Karpas-422 (cell line): ENCODE measurements around the gene DUSP16. TPM values are rescaled to one million over a fixed set of nuclear protein-coding genes. Genes with fewer than 3 reads are reported as not detected.

Source experiments
- DNase-seq: peaks from one replicate; pipeline ENCODE4 v3.0.0-alpha.2; 2015
- H2AFZ ChIP-seq: fragments of 200-600 bp; sonication (generic); 2 replicates; pipeline ENCODE4 v1.6.1; 2014; ENCODE audit warnings: antibody characterized with exemption, low read length, mixed read lengths
- H3K27ac ChIP-seq: fragments of 200-600 bp; sonication (generic); 2 replicates; pipeline ENCODE4 v1.5.1; 2014; ENCODE audit warnings: mild to moderate bottlenecking, low read length, moderate library complexity
- H3K27me3 ChIP-seq: fragments of 200-600 bp; sonication (generic); 2 replicates; pipeline ENCODE4 v1.6.1; 2014; ENCODE audit warnings: low read length, mixed read lengths
- H3K36me3 ChIP-seq: fragments of 200-600 bp; sonication (generic); 2 replicates; pipeline ENCODE4 v1.6.1; 2014; ENCODE audit warnings: low read length, mixed read lengths; ENCODE audit not compliant: insufficient read depth
- H3K4me1 ChIP-seq: fragments of 200-600 bp; sonication (generic); 2 replicates; pipeline ENCODE4 v1.6.1; 2014; ENCODE audit warnings: mild to moderate bottlenecking, low read length, mixed read lengths
- H3K4me2 ChIP-seq: fragments of 200-600 bp; sonication (generic); 2 replicates; pipeline ENCODE4 v1.6.1; 2014; ENCODE audit warnings: low read length, low read depth, mild to moderate bottlenecking; ENCODE audit not compliant: poor library complexity, severe bottlenecking
- H3K4me3 ChIP-seq: fragments of 200-600 bp; sonication (generic); 2 replicates; pipeline ENCODE4 v1.5.1; 2014; ENCODE audit warnings: mild to moderate bottlenecking, antibody characterized with exemption, low read length, mixed read lengths
- H3K79me2 ChIP-seq: fragments of 200-600 bp; sonication (generic); 2 replicates; pipeline ENCODE4 v1.6.1; 2014; ENCODE audit warnings: mild to moderate bottlenecking, low read length, mixed read lengths
- H3K9ac ChIP-seq: fragments of 200-600 bp; sonication (generic); 2 replicates; pipeline ENCODE4 v1.6.0; 2014; ENCODE audit warnings: low read length
- H3K9me2 ChIP-seq: fragments of 200-600 bp; sonication (generic), shearing (Covaris generic); replicated peaks from 2 replicates; pipeline ENCODE4 v1.6.0; 2014; ENCODE audit warnings: mild to moderate bottlenecking, low read length, moderate library complexity; ENCODE audit not compliant: insufficient read depth
- H3K9me3 ChIP-seq: fragments of 300-700, 200-600 bp; sonication (generic); 2 replicates; pipeline ENCODE4 v1.6.1; 2014; ENCODE audit warnings: low read length, mixed read lengths
- H4K20me1 ChIP-seq: fragments of 200-600 bp; sonication (generic); 2 replicates; pipeline ENCODE4 v1.6.1; 2014; ENCODE audit warnings: mild to moderate bottlenecking, antibody characterized with exemption, low read length, low read depth; ENCODE audit not compliant: insufficient read depth
- total RNA-seq: library from RNA; depleted of rRNA; stranded (reverse); fragments of >200 nt; shearing (Covaris generic); gene quantifications from 2 replicates; pipeline ENCODE4 v1.2.3, GENCODE V29; 2014; ENCODE audit warnings: low replicate concordance

The DUSP16 gene
- total RNA-seq, 1 experiment from 2014 or later: 1.8 TPM

- no peaks in the 10 kb centered on the region for H4K20me1 ChIP-seq
- H3K9ac ChIP-seq: no peak overlapping the region
- no peaks in the 10 kb centered on the region for H3K27me3 ChIP-seq
- H3K4me2 ChIP-seq: no peak overlapping the region
- no peak overlapping the region for H2AFZ ChIP-seq
- no peaks in the 10 kb centered on the region for H3K4me1 ChIP-seq
- DNase-seq: no peak
- H3K27ac ChIP-seq: no peak overlapping the region
- H3K9me3 ChIP-seq: no peaks in the 10 kb centered on the region
- H3K9me2 ChIP-seq: no peaks in the 10 kb centered on the region
- no peaks in the 10 kb centered on the region for H3K36me3 ChIP-seq
- H3K79me2 ChIP-seq: no peaks in the 10 kb centered on the region
- H3K4me3 ChIP-seq: no peak overlapping the region
Observed at GRCh38 chr12:12486661-12487240, 75.9 kb downstream of the DUSP16 start.

- H3K4me3 ChIP-seq: no peak overlapping the region
- no peak overlapping the region for H3K4me2 ChIP-seq
- no peak overlapping the region for H3K27ac ChIP-seq
- H3K36me3 ChIP-seq: no peaks in the 10 kb centered on the region
- H2AFZ ChIP-seq: no peak overlapping the region
- H4K20me1 ChIP-seq: no peaks in the 10 kb centered on the region
- H3K79me2 ChIP-seq: no peaks in the 10 kb centered on the region
- no peak overlapping the region for H3K9ac ChIP-seq
- no peaks in the 10 kb centered on the region for H3K9me2 ChIP-seq
- no peak for DNase-seq
- no peaks in the 10 kb centered on the region for H3K27me3 ChIP-seq
- H3K4me1 ChIP-seq: no peaks in the 10 kb centered on the region
- H3K9me3 ChIP-seq: no peaks in the 10 kb centered on the region
Observed at GRCh38 chr12:12483438-12483837, 79.2 kb downstream of the DUSP16 start.

- Histone ChIP-seq H3K27me3 (no peaks in the 10 kb centered on the region), H3K4me2 (no peak overlapping the region), H3K36me3 (no peaks in the 10 kb centered on the region), H3K27ac (no peak overlapping the region), H3K79me2 (no peaks in the 10 kb centered on the region), H2AFZ (no peak overlapping the region), H3K4me1 (no peaks in the 10 kb centered on the region), H3K4me3 (no peak overlapping the region), H3K9me3 (no peaks in the 10 kb centered on the region), H3K9me2 (no peaks in the 10 kb centered on the region), H4K20me1 (no peaks in the 10 kb centered on the region), H3K9ac (no peak overlapping the region)
- no peak for DNase-seq
Observed at GRCh38 chr12:12482959-12483358, 79.7 kb downstream of the DUSP16 start.

- Histone ChIP-seq H3K36me3 (no peaks in the 10 kb centered on the region), H3K79me2 (no peaks in the 10 kb centered on the region), H3K4me1 (no peaks in the 10 kb centered on the region), H2AFZ (no peak overlapping the region), H4K20me1 (no peaks in the 10 kb centered on the region), H3K9ac (no peak overlapping the region), H3K27me3 (no peaks in the 10 kb centered on the region), H3K4me3 (no peak overlapping the region), H3K27ac (no peak overlapping the region), H3K9me3 (no peaks in the 10 kb centered on the region), H3K9me2 (no peaks in the 10 kb centered on the region), H3K4me2 (no peak overlapping the region)
- DNase-seq: no peak
Observed at GRCh38 chr12:12482150-12482761, 80.4 kb downstream of the DUSP16 start.

DNA sequence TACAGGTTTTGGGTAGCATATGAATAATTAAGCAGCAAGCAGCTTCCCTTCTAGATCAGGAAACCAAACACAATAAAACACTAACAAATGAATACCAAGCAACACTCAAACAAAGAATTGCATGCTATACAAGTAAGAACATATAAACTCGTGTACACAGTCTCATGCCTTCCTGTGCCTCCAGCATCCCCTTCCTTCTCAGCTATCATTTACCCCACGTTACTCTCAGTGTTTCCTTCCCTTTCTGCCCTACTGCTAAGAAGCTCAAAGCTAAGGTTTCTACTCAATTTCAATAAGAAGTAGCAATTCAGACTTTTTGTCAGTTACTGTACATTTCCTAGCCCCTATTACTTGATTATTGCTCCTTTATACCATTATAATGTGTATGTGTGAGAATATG, 81.0 kb downstream of the DUSP16 start:
- no peak overlapping the region for H3K4me3 ChIP-seq
- no peak overlapping the region for H3K4me2 ChIP-seq
- H4K20me1 ChIP-seq: no peaks in the 10 kb centered on the region
- no peaks in the 10 kb centered on the region for H3K9me2 ChIP-seq
- no peak for DNase-seq
- H3K27me3 ChIP-seq: no peaks in the 10 kb centered on the region
- H3K79me2 ChIP-seq: no peaks in the 10 kb centered on the region
- no peaks in the 10 kb centered on the region for H3K36me3 ChIP-seq
- H3K9ac ChIP-seq: no peak overlapping the region
- H3K4me1 ChIP-seq: no peaks in the 10 kb centered on the region
- no peak overlapping the region for H3K27ac ChIP-seq
- H2AFZ ChIP-seq: no peak overlapping the region
- H3K9me3 ChIP-seq: no peaks in the 10 kb centered on the region

DNA sequence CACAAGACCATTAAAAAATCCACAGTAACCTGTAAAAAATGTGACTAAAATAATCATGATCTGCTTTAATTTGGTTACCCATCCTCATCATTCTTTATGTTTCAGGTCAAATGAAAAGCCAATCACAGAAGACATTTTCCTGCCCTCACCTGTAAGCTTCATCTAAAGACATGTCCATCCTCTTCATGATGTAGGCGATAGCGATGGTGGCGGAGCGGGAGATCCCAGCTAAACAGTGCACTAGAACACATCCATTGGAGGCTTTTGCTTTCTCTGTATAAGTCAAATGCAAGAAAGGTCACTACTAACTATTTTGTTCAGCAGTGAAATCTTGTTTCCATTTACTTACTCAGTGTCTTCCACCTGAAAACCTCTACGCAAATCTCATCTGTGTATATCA, 82.6 kb downstream of the DUSP16 start:
- H3K4me2 ChIP-seq: no peak overlapping the region
- H3K4me1 ChIP-seq: no peaks in the 10 kb centered on the region
- no peak overlapping the region for H2AFZ ChIP-seq
- no peak overlapping the region for H3K27ac ChIP-seq
- no peak overlapping the region for H3K4me3 ChIP-seq
- H3K9me2 ChIP-seq: no peaks in the 10 kb centered on the region
- 0 out of 2 replicates have a peak, but pooled peaks cover 3% of the 10 kb centered on the region for H4K20me1 ChIP-seq
- H3K9me3 ChIP-seq: no peaks in the 10 kb centered on the region
- H3K27me3 ChIP-seq: no peaks in the 10 kb centered on the region
- H3K36me3 ChIP-seq: no peaks in the 10 kb centered on the region
- H3K79me2 ChIP-seq: no peaks in the 10 kb centered on the region
- H3K9ac ChIP-seq: no peak overlapping the region
- no peak for DNase-seq

DNA sequence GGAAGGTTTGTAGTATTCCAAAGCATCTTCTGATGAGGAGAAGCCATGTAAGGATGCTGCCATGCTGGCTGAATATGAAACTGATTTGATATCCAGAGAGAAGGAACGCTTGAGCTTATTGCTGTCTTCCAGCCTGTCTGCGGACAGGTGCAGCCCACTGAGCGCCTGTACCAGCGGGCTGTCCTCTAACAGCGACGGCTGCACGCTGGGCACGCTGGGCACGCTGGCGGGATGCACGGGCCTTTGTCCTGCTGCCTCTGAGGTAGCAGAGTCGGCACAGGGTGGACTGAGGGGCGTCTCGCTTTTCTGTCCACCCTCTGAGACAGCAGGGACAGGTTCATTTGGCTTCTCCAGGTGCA, 85.2 kb downstream of the DUSP16 start:
- Histone ChIP-seq H3K9me3 (no peaks in the 10 kb centered on the region), H3K4me3 (no peak overlapping the region), H2AFZ (no peak overlapping the region), H3K4me2 (no peak overlapping the region), H3K27me3 (no peaks in the 10 kb centered on the region), H3K27ac (no peak overlapping the region), H3K9me2 (no peaks in the 10 kb centered on the region), H3K36me3 (no peaks in the 10 kb centered on the region), H3K79me2 (no peaks in the 10 kb centered on the region), H3K4me1 (no peaks in the 10 kb centered on the region), H4K20me1 (0 out of 2 replicates have a peak, but pooled peaks cover 3% of the 10 kb centered on the region), H3K9ac (no peak overlapping the region)
- DNase-seq: no peak

DNA sequence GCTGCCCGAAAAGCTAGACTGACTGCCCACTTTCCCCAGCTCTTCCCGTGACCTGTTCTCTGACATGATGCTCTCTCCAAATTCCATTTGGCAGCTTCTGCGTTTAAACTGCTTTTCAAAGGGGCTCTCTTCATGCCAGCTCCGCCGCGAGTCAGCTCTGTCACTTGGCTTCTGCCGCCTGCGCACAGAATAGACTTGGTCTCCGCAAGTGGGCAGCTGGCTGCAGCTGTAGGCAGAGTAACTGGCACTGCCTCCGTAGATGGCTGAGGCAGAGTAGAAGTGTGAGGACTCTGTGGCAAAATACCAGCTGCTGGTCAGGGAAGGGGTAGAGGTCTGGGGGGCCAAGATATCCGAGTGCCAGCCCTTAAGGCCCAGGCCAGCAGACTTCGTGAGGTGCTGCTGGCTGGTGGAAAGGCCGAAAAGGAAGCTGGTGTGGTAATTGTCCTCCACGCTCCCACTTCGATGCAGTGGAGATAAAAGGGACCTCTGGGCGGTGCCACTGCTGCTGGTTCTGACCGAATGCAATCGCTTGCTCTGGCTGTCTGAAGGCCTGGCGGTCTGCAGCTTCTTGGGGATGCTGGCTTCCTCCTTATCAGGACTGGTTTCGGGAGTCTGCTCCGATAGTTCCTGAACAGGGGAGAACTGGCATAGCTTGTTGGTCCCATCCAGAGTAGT, 85.7 kb downstream of the DUSP16 start:
- Histone ChIP-seq H4K20me1 (0 out of 2 replicates have a peak, but pooled peaks cover 3% of the 10 kb centered on the region), H3K9me2 (no peaks in the 10 kb centered on the region), H3K4me2 (no peak overlapping the region), H2AFZ (no peak overlapping the region), H3K4me3 (no peak overlapping the region), H3K27ac (no peak overlapping the region), H3K4me1 (no peaks in the 10 kb centered on the region), H3K36me3 (no peaks in the 10 kb centered on the region), H3K27me3 (no peaks in the 10 kb centered on the region), H3K79me2 (no peaks in the 10 kb centered on the region), H3K9ac (no peak overlapping the region), H3K9me3 (no peaks in the 10 kb centered on the region)
- no peak for DNase-seq
